GM12878 (cell line): Measurements from ENCODE around the gene NRXN3. TPM values are rescaled to one million over a fixed set of nuclear protein-coding genes. Genes with fewer than 3 reads are reported as not detected.

Source experiments
- ATAC-seq: fragments of 200-7000 bp; cut with Tn5 transposase; 3 replicates; pipeline ENCODE4 v1.9.1; 2020; ENCODE audit warnings: mild to moderate bottlenecking, moderate library complexity
- BruUV-seq: library from RNA; stranded (reverse); fragments of 400-500 nt; replicated peaks from 2 replicates; lab custom pipeline; 2021; lab: Mats Ljungman, UMichigan
- CTCF ChIA-PET: fragments of 300-600 bp; sonication (Branson Sonifier 250); formaldehyde crosslinking; extraction: SDS; loops from one replicate; lab custom pipeline; 2021; ENCODE audit warnings: inconsistent platforms; lab: Yijun Ruan, JAX
- POLR2A ChIA-PET: fragments of 350-600 bp; formaldehyde crosslinking; extraction: SDS; loops from one replicate; lab custom pipeline; 2021; ENCODE audit warnings: inconsistent platforms; lab: Charles Lee
- RAD21 ChIA-PET: fragments of 300-600 bp; sonication (Branson Sonifier 250); formaldehyde crosslinking; loops from one replicate; lab custom pipeline; 2023; ENCODE audit warnings: antibody characterized with exemption; ENCODE audit not compliant: unreplicated experiment; lab: Charles Lee
- SMC1A ChIA-PET: fragments of 300-600 bp; sonication (Branson Sonifier 250); formaldehyde crosslinking; loops from one replicate; lab custom pipeline; 2023; ENCODE audit not compliant: unreplicated experiment, uncharacterized antibody; lab: Charles Lee
- DNase-seq: peaks from one replicate; pipeline ENCODE4 v3.0.0-alpha.2; 2011; ENCODE audit warnings: low read depth, low spot score
- FAIRE-seq: peaks from 3 replicates; lab custom pipeline; 2011; peaks lifted over from hg19 to GRCh38; lab: Jason Lieb, UNC
- H2AFZ ChIP-seq: 2 replicates; pipeline ENCODE4 v1.6.0; 2011; ENCODE audit warnings: low read depth, low read length, control low read depth; ENCODE audit not compliant: control insufficient read depth
- H3K27ac ChIP-seq: 2 replicates; pipeline ENCODE4 v1.5.1; 2011; ENCODE audit warnings: control low read depth; ENCODE audit not compliant: control insufficient read depth, insufficient read depth
- H3K27me3 ChIP-seq, 2 experiments: replicated peaks in 1 of 2; 2 replicates each; pipeline versions ENCODE4 v1.6.0 to v1.6.1; 2011; ENCODE audit warnings: low read length in 1 of 2; ENCODE audit not compliant: control insufficient read depth in 2 of 2, insufficient read depth in 2 of 2
- H3K36me3 ChIP-seq, 2 experiments: 2 replicates each; pipeline ENCODE4 v1.5.1; 2011; ENCODE audit warnings: low read length in 1 of 2; ENCODE audit not compliant: control insufficient read depth in 2 of 2, insufficient read depth in 2 of 2
- H3K4me1 ChIP-seq: 2 replicates; pipeline ENCODE4 v1.6.1; 2011; ENCODE audit warnings: mild to moderate bottlenecking, low read length, moderate library complexity, mixed read lengths; ENCODE audit not compliant: control insufficient read depth, insufficient read depth
- H3K4me2 ChIP-seq: 2 replicates; pipeline ENCODE4 v1.6.0; 2011; ENCODE audit warnings: control low read depth; ENCODE audit not compliant: control insufficient read depth, insufficient read depth
- H3K4me3 ChIP-seq: fragments of 200-600 bp; sonication (generic); 2 replicates; pipeline ENCODE4 v1.5.1; 2016
- H3K79me2 ChIP-seq: 2 replicates; pipeline ENCODE4 v1.6.0; 2011; ENCODE audit warnings: low read length; ENCODE audit not compliant: control insufficient read depth, insufficient read depth
- H3K9ac ChIP-seq: 2 replicates; pipeline ENCODE4 v1.8.0; 2011; ENCODE audit warnings: low read length, control low read depth, mixed read lengths; ENCODE audit not compliant: control insufficient read depth, insufficient read depth
- H3K9me3 ChIP-seq: replicated peaks from 3 replicates; pipeline ENCODE4 v1.5.1; 2011; ENCODE audit warnings: mild to moderate bottlenecking, low read length; ENCODE audit not compliant: control insufficient read depth, insufficient read depth
- H4K20me1 ChIP-seq: 2 replicates; pipeline ENCODE4 v1.6.0; 2011; ENCODE audit not compliant: control insufficient read depth, insufficient read depth
- ASH2L ChIP-seq: fragments of 300-600, 200-600 bp; sonication (generic); IDR thresholded peaks from 2 replicates; pipeline ENCODE4 v1.6.1; 2017; ENCODE audit warnings: low read depth, mild to moderate bottlenecking, borderline replicate concordance
- CBFB ChIP-seq: IDR thresholded peaks from 2 replicates; pipeline ENCODE4 v1.6.1; 2016; ENCODE audit warnings: antibody characterized with exemption, low read depth
- CBX5 ChIP-seq: sonication (generic); IDR thresholded peaks from 2 replicates; pipeline ENCODE4 v1.6.1; 2016; ENCODE audit warnings: low read depth, moderate library complexity, mild to moderate bottlenecking, inconsistent platforms
- EGR1 ChIP-seq, 2 experiments: IDR thresholded peaks; 1 replicate in 1 of 2; 2 replicates in 1 of 2; pipeline ENCODE4 v1.6.1; 2011 to 2012; ENCODE audit warnings: low read depth in 2 of 2, low read length in 2 of 2, borderline replicate concordance in 1 of 2, mild to moderate bottlenecking in 1 of 2, moderate library complexity in 1 of 2
- HCFC1 ChIP-seq: fragments of 150-350 bp; IDR thresholded peaks from 2 replicates; pipeline ENCODE4 v1.6.1; 2014; ENCODE audit warnings: low read length
- HDAC6 ChIP-seq: fragments of 200-600 bp; sonication (generic); IDR thresholded peaks from one replicate; pipeline ENCODE4 v1.8.0; 2017; ENCODE audit warnings: antibody characterized with exemption; ENCODE audit not compliant: unreplicated experiment
- MEF2B ChIP-seq: fragments of 450-650 bp; IDR thresholded peaks from 2 replicates; pipeline ENCODE4 v1.6.1; 2018; ENCODE audit warnings: mild to moderate bottlenecking, moderate library complexity; ENCODE audit not compliant: partially characterized antibody, poor library complexity, severe bottlenecking
- MYB ChIP-seq: fragments of 150-350 bp; IDR thresholded peaks from 2 replicates; pipeline ENCODE4 v1.6.1; 2014; ENCODE audit warnings: mild to moderate bottlenecking, low read depth, low read length, borderline replicate concordance
- RBBP5 ChIP-seq: fragments of 200-600 bp; sonication (generic); conservative IDR thresholded peaks from 2 replicates; pipeline ENCODE4 v1.6.1; 2016
- SP1 ChIP-seq: IDR thresholded peaks from one replicate; pipeline ENCODE4 v1.6.1; 2011; ENCODE audit warnings: low read depth, low read length
- SUPT20H ChIP-seq: IDR thresholded peaks from 2 replicates; pipeline ENCODE4 v1.6.1; 2011; ENCODE audit warnings: low read depth, mild to moderate bottlenecking, low read length, moderate library complexity, borderline replicate concordance; ENCODE audit not compliant: control insufficient read depth
- WGBS: methylation state at CpG from one replicate; pipeline ENCODE4 v1.1.6; 2016; ENCODE audit warnings: low lambda C conversion rate; ENCODE audit not compliant: insufficient replicate concordance, insufficient coverage; ENCODE audit errors: missing lambda C conversion rate; 5-methylcytosine and 5-hydroxymethylcytosine counted together
- in situ Hi-C: fragments of 300-500 bp; cut with MboI; formaldehyde crosslinking; loops from 9 replicates; pipeline ENCODE4 v1.14.3; 2018; ENCODE audit warnings: mixed read lengths
- intact Hi-C: fragments of 100-400 bp; cut with micrococcal nuclease; formaldehyde crosslinking; loops from one replicate; pipeline ENCODE4 v1.14.2; 2022; ENCODE audit not compliant: unreplicated experiment
- polyA plus RNA-seq, 11 experiments: library from polyadenylated mRNA; depleted of rRNA in 4 of 11; unstranded in 6 of 11; stranded (reverse) in 5 of 11; fragments of >200 nt; fragmentation: Nextera tagmentation in 4 of 11; fragmentation: Illumina TruSeq in 1 of 11; extraction: Ambion mirVana in 4 of 11; extraction: Trizol in 1 of 11; gene quantifications; 1 replicate in 1 of 11; 2 replicates in 10 of 11; pipeline versions ENCODE4 v1.2.1 to v1.2.3, GENCODE V29; 2011 to 2016; ENCODE audit warnings: inconsistent platforms in 2 of 11, missing spikeins in 2 of 11, low read depth in 1 of 11
- total RNA-seq, 4 experiments: library from RNA; depleted of rRNA in 3 of 4; stranded (reverse); fragments of >200 nt in 3 of 4; fragmentation: Illumina TruSeq in 1 of 4; extraction: Trizol in 1 of 4; gene quantifications; 2 replicates each; pipeline versions ENCODE4 v1.2.1 to v1.2.3, GENCODE V29; 2013 to 2021
- TF ChIP-seq, protein P1 (sequence below): fragments of 450-650 bp; IDR thresholded peaks from 2 replicates; pipeline ENCODE4 v1.6.1; 2017; ENCODE audit warnings: mild to moderate bottlenecking, low read depth, inconsistent platforms; ENCODE audit not compliant: poor library complexity, severe bottlenecking
- TF ChIP-seq, protein P2 (sequence below): fragments of 450-650 bp; IDR thresholded peaks from 2 replicates; pipeline ENCODE4 v1.6.1; 2016; ENCODE audit warnings: mild to moderate bottlenecking

Gene NRXN3
- total and polyA plus RNA-seq, 10 of the 15 experiments (the other 5 are each of a cell fraction or from before 2014, with no cell fraction given), result 0.52 to 3.3 (median 1.4) TPM

DNA sequence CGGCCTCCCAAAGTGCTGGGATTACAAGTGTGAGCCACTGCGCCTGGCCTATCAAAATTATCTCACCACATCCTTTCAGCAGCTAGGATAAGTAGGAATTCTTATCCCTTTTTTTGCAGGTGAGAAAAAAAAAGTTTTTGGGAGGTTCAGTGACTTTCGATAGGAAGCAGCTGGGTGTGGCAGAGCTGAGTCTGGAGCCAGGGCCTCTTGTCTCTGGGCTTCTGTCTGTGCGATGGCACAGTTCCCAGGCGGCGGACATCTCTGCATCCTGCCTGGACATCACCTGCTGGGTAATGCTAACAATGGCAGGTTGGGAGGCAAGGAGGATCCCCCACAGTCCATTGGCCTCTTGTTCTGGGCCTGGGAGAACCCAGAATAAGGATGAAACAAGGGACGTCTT, 12.5 kb downstream of the NRXN3 start:
- intact Hi-C loops (no loop called here), in situ Hi-C loops (no loop called here)
- Histone ChIP-seq H2AFZ (no peak overlapping the region), H3K79me2 (no peaks in the 10 kb centered on the region), H3K4me1 (no peaks in the 10 kb centered on the region), H3K36me3 (no peaks in the 10 kb centered on the region), H3K27ac (no peak overlapping the region), H3K27me3 (no peaks in the 10 kb centered on the region; a peak in 2 of 4 replicates), H3K4me2 (no peak overlapping the region), H4K20me1 (no peaks in the 10 kb centered on the region), H3K9ac (no peak overlapping the region), H3K9me3 (no peaks in the 10 kb centered on the region), H3K4me3 (no peak overlapping the region)
- BruUV-seq, result no TSS peak
- DNase-seq (no peak), FAIRE-seq (no peak), ATAC-seq (no peak)
- SMC1A ChIA-PET, result no interaction called here
- TF ChIP-seq SP1, result no peak
- no peak for TF ChIP-seq ASH2L
- no peak for TF ChIP-seq CBFB
- POLR2A ChIA-PET, result no interaction called here
- RAD21 ChIA-PET, result no interaction called here
- CTCF ChIA-PET, result no interaction called here
- 38% methylated on average over 7 of the region's 7 CpGs for WGBS

DNA sequence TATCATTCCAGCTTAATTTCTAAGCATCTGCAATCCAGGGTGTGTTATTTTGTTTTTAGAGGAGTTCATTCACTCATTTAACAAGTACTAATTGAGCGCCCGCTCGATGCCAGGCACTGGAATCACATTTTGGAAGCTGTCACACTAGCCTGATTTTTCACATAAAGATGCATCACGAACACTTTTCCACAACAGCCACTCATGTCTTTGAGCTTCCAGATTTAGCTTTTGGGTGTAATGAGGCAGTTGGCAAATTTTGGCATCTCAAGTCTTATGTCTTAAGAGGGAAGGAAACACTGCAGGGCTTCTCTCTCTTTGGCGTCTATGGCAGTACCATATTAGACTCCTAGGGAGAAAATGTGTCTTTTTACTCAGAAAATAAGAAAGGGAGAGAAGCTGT, 14.0 kb downstream of the NRXN3 start:
- FAIRE-seq, result no peak
- no peak for ATAC-seq
- intact Hi-C loops (no loop called here), in situ Hi-C loops (no loop called here)
- ChIA-PET CTCF (no interaction called here), RAD21 (interaction anchor here (0.6 kb wide), 1 partner anchor 153 kb away, joined by 3 read pairs; no protein-coding TSS in a partner anchor), POLR2A (no interaction called here), SMC1A (no interaction called here)
- Histone ChIP-seq H3K4me1 (no peaks in the 10 kb centered on the region), H2AFZ (no peak overlapping the region), H3K27me3 (no peaks in the 10 kb centered on the region; a peak in 1 of 4 replicates), H3K9ac (no peak overlapping the region), H3K4me3 (no peak overlapping the region), H3K4me2 (no peak overlapping the region), H3K27ac (no peak overlapping the region), H3K9me3 (no peaks in the 10 kb centered on the region), H3K79me2 (no peaks in the 10 kb centered on the region), H4K20me1 (no peaks in the 10 kb centered on the region), H3K36me3 (no peaks in the 10 kb centered on the region)
- BruUV-seq, result no TSS peak
- DNase-seq, result no peak
- WGBS, result 72% methylated on average over 5 of the region's 5 CpGs
- TF ChIP-seq HDAC6, result no peak
- TF ChIP-seq SUPT20H, result no peak
- no peak for TF ChIP-seq CBX5
- no peak for TF ChIP-seq EGR1 (IDR thresholded peaks at IDR 0.05; ENCODE audit: borderline replicate concordance in 1 of 2, low read depth in 2 of 2, low read length in 2 of 2)
- TF ChIP-seq, protein P1, sequence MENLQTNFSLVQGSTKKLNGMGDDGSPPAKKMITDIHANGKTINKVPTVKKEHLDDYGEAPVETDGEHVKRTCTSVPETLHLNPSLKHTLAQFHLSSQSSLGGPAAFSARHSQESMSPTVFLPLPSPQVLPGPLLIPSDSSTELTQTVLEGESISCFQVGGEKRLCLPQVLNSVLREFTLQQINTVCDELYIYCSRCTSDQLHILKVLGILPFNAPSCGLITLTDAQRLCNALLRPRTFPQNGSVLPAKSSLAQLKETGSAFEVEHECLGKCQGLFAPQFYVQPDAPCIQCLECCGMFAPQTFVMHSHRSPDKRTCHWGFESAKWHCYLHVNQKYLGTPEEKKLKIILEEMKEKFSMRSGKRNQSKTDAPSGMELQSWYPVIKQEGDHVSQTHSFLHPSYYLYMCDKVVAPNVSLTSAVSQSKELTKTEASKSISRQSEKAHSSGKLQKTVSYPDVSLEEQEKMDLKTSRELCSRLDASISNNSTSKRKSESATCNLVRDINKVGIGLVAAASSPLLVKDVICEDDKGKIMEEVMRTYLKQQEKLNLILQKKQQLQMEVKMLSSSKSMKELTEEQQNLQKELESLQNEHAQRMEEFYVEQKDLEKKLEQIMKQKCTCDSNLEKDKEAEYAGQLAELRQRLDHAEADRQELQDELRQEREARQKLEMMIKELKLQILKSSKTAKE, result no peak
- TF ChIP-seq, protein P2, sequence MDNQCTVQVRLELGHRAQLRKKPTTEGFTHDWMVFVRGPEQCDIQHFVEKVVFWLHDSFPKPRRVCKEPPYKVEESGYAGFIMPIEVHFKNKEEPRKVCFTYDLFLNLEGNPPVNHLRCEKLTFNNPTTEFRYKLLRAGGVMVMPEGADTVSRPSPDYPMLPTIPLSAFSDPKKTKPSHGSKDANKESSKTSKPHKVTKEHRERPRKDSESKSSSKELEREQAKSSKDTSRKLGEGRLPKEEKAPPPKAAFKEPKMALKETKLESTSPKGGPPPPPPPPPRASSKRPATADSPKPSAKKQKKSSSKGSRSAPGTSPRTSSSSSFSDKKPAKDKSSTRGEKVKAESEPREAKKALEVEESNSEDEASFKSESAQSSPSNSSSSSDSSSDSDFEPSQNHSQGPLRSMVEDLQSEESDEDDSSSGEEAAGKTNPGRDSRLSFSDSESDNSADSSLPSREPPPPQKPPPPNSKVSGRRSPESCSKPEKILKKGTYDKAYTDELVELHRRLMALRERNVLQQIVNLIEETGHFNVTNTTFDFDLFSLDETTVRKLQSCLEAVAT, result no peak
- TF ChIP-seq MEF2B, result no peak
- no peak for TF ChIP-seq RBBP5
- TF ChIP-seq MYB, result no peak
- no peak for TF ChIP-seq HCFC1
